ENCODE results near the gene SUV39H1. TPM values are rescaled to one million over a fixed set of nuclear protein-coding genes. Genes with fewer than 3 reads are reported as not detected.
A peak's percentile ranks its signal among the peaks of the same experiment; 100 is the strongest.

The SUV39H1 gene
- total and polyA plus RNA-seq, 9 of the 15 experiments (the other 6 are each of a cell fraction or from before 2014, with no cell fraction given): 4.7 to 34.7 (median 17.9) TPM

DNA sequence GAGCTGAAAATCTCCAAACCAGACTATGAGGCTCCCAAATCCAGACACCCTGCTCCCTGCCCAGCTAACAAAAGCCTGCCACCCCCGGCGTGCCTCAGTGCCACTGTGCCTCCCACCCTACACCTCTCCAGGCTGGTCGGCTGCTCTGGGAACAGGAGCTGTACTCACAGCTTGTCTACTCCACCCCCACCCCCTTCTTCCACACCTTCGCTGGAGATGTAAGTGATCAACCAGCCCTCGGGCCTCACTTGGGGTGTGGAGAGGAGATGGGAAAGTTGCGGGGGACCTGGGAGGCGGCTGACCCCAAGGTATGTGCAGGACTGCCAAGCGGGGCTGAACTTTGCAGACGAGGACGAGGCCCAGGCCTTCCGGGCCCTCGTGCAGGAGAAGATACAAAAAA lies 11.1 kb upstream of the SUV39H1 start (continued):
- TF ChIP-seq KAT2B (IDR thresholded peaks at IDR 0.05; ENCODE audit: low read depth, low read length): no peak

DNA sequence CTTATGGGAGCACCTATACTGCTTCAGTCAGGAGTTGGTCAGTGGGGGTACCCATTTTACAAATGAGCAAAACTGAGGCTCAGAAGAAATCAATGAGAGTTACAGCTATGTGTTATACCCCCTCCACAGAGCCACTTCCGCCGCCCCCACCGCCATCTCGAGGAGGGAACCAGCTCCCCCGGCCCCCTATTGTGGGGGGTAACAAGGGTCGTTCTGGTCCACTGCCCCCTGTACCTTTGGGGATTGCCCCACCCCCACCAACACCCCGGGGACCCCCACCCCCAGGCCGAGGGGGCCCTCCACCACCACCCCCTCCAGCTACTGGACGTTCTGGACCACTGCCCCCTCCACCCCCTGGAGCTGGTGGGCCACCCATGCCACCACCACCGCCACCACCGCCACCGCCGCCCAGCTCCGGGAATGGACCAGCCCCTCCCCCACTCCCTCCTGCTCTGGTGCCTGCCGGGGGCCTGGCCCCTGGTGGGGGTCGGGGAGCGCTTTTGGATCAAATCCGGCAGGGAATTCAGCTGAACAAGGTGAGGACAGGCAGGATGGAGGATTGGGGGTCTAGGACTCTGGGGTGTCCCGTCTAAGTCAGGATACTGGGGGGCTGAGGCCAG lies 7.9 kb upstream of the SUV39H1 start:
- TF ChIP-seq XRCC3 (IDR thresholded peaks at IDR 0.05): no peak
- 0 out of 2 replicates have a peak, but pooled peaks have one; percentile 15 for TF ChIP-seq POLR2G (IDR thresholded peaks at IDR 0.05; ENCODE audit: low read depth, low read length)
- TF ChIP-seq ZC3H11A (IDR thresholded peaks at IDR 0.05; ENCODE audit: low read depth, low read length): no peak
- TF ChIP-seq NFE2 (IDR thresholded peaks at IDR 0.05; ENCODE audit: low read depth): no peak
- no peak for TF ChIP-seq MAFG (tag; conservative IDR thresholded peaks at IDR 0.05)
- peak; percentile 36 for TF ChIP-seq RBM25 (IDR thresholded peaks at IDR 0.05; ENCODE audit: low read depth, low read length, severe bottlenecking)
- no peak for TF ChIP-seq CEBPB (tag; IDR thresholded peaks at IDR 0.05)
- no peak for TF ChIP-seq ZNF551 (CRISPR knock-in tag; IDR thresholded peaks at IDR 0.05)
- no peak for TF ChIP-seq ZNF644 (tag; IDR thresholded peaks at IDR 0.05; ENCODE audit: low read depth)
- TF ChIP-seq ZNF239 (CRISPR knock-in tag; IDR thresholded peaks at IDR 0.05): no peak
- FAIRE-seq (no peak), DNase-seq (ENCODE audit: extremely low read depth in 1 of 4, low spot score in 3 of 4) (no peak), ATAC-seq (no peak)
- CTCF ChIA-PET (ENCODE audit: low intra/inter-chr PET ratio): no interaction called here
- no peak overlapping the region for H2AFZ ChIP-seq (ENCODE audit: low read depth, low read length)
- intact Hi-C loops (cut with micrococcal nuclease) (no loop called here), in situ Hi-C loops (cut with MboI) (no loop called here)
- no peaks in the 10 kb centered on the region for H4K20me1 ChIP-seq (replicated peaks; ENCODE audit: control insufficient read depth, insufficient read depth, low read length)
- no peak overlapping the region for H3K4me3 ChIP-seq
- BruUV-seq (replicated peaks): no TSS peak
- H3K9me3 ChIP-seq (replicated peaks; ENCODE audit: control insufficient read depth, insufficient read depth, low read depth, low read length): no peaks in the 10 kb centered on the region
- H3K27me3 ChIP-seq (ENCODE audit: control insufficient read depth in 2 of 2, insufficient read depth in 2 of 2, low read length in 2 of 2): no peaks in the 10 kb centered on the region
- no peak overlapping the region for H3K27ac ChIP-seq (ENCODE audit: extremely low read depth, low read depth, low read length)
- H3K9ac ChIP-seq (ENCODE audit: insufficient read depth in 1 of 2, low read depth in 2 of 2, low read length in 2 of 2): no peak overlapping the region
- peaks cover under 1 to 18% of the 10 kb centered on the region in 2 experiments; a peak in 3 of 5 replicates for H3K4me1 ChIP-seq (replicated peaks in 1 of 2; ENCODE audit: control insufficient read depth in 2 of 2, insufficient read depth in 2 of 2, low read length in 2 of 2)
- no peak overlapping the region for H3K4me2 ChIP-seq (ENCODE audit: insufficient read depth, low read length)
- no peaks in the 10 kb centered on the region for H3K9me1 ChIP-seq (ENCODE audit: control insufficient read depth, insufficient read depth, low read length)
- H3K79me2 ChIP-seq (ENCODE audit: control insufficient read depth, insufficient read depth, low read length): no peaks in the 10 kb centered on the region; the same call in 2 of the 3 replicates
- WGBS (ENCODE audit: insufficient coverage, low coverage, missing lambda C conversion rate): 49% methylated on average over 6 of the region's 19 CpGs
- POLR2A ChIA-PET: no interaction called here
- no peaks in the 10 kb centered on the region for H3K36me3 ChIP-seq (ENCODE audit: control insufficient read depth, insufficient read depth, low read length)

All from K562 (cell line).